IgD-negative memory B cell (primary cell): Measurements from ENCODE around the gene TAF11L12. TPM values are rescaled to one million over a fixed set of nuclear protein-coding genes. Genes with fewer than 3 reads are reported as not detected.
"Not testable (repeated sequence)": the region's sequence is repeated elsewhere in the genome, so short reads cannot be mapped to it uniquely, and the experiment has no call there.

Experiments
- H3K27ac Mint-ChIP-seq, 3 donors: one replicate each; pipeline ENCODE4 v1.8.0; 2020 to 2022; ENCODE audit warnings: mild to moderate bottlenecking in 3 of 3, mixed read lengths in 3 of 3, moderate library complexity in 1 of 3
- H3K27me3 Mint-ChIP-seq: one replicate; pipeline ENCODE4 v1.8.0; 2021; ENCODE audit warnings: mixed read lengths
- H3K36me3 Mint-ChIP-seq: one replicate; pipeline ENCODE4 v1.8.0; 2020; ENCODE audit warnings: mild to moderate bottlenecking, mixed read lengths
- H3K4me1 Mint-ChIP-seq, 3 donors: one replicate each; pipeline ENCODE4 v1.8.0; 2020 to 2022; ENCODE audit warnings: mixed read lengths in 3 of 3, mild to moderate bottlenecking in 1 of 3
- H3K4me3 Mint-ChIP-seq, 4 donors: one replicate each; pipeline ENCODE4 v1.8.0; 2020 to 2022; ENCODE audit warnings: mild to moderate bottlenecking in 4 of 4, mixed read lengths in 4 of 4, moderate library complexity in 3 of 4
- H3K9me3 Mint-ChIP-seq, 3 donors: one replicate each; pipeline ENCODE4 v1.8.0; 2020 to 2021; ENCODE audit warnings: mixed read lengths in 3 of 3, mild to moderate bottlenecking in 1 of 3
- polyA plus RNA-seq: library from polyadenylated mRNA; unstranded; fragments of 300-500 nt; fragmentation: Illumina TruSeq; gene quantifications from one replicate; pipeline ENCODE4 v1.2.3, GENCODE V29; 2021

Gene TAF11L12
- not detected for polyA plus RNA-seq

GRCh38 chr5:17610092-17610491 is at the start of gene TAF11L12:
Gene TAF11L12 (plus strand): TSS chr5:17610392.
- not testable (repeated sequence) for H3K36me3 Mint-ChIP-seq, H3K4me3 Mint-ChIP-seq, H3K9me3 Mint-ChIP-seq, H3K4me1 Mint-ChIP-seq, H3K27me3 Mint-ChIP-seq, H3K27ac Mint-ChIP-seq

GRCh38 chr5:17585658-17586057 is 24.5 kb upstream of the TAF11L12 start, which contains the start of gene TAF11L7:
Gene TAF11L7 (minus strand): TSS chr5:17585758.
- H3K27me3 Mint-ChIP-seq, H3K4me3 Mint-ChIP-seq, H3K4me1 Mint-ChIP-seq, H3K36me3 Mint-ChIP-seq, H3K27ac Mint-ChIP-seq, H3K9me3 Mint-ChIP-seq: not testable (repeated sequence)

GRCh38 chr5:17590860-17591259 is 19.3 kb upstream of the TAF11L12 start, which contains the start of gene TAF11L8:
Gene TAF11L8 (minus strand): TSS chr5:17590960.
- not testable (repeated sequence) for H3K36me3 Mint-ChIP-seq, H3K4me1 Mint-ChIP-seq, H3K27me3 Mint-ChIP-seq, H3K4me3 Mint-ChIP-seq, H3K9me3 Mint-ChIP-seq, H3K27ac Mint-ChIP-seq

GRCh38 chr5:17594255-17594654 is 15.9 kb upstream of the TAF11L12 start, which contains the start of gene TAF11L9:
Gene TAF11L9 (minus strand): TSS chr5:17594394.
- not testable (repeated sequence) for H3K4me3 Mint-ChIP-seq, H3K4me1 Mint-ChIP-seq

GRCh38 chr5:17597728-17598127 is 12.5 kb upstream of the TAF11L12 start, which contains the start of gene TAF11L10:
Gene TAF11L10 (minus strand): TSS chr5:17597828.
- H3K9me3 Mint-ChIP-seq, H3K27me3 Mint-ChIP-seq, H3K4me1 Mint-ChIP-seq, H3K36me3 Mint-ChIP-seq, H3K27ac Mint-ChIP-seq, H3K4me3 Mint-ChIP-seq: not testable (repeated sequence)

More at GRCh38 chr5:17594255-17594654, 15.9 kb upstream of the TAF11L12 start, which contains the start of gene TAF11L9:
- not testable (repeated sequence) for H3K9me3 Mint-ChIP-seq, H3K27me3 Mint-ChIP-seq, H3K27ac Mint-ChIP-seq, H3K36me3 Mint-ChIP-seq

GRCh38 chr5:17603880-17604279 is 6.3 kb upstream of the TAF11L12 start, which contains the start of gene TAF11L11:
Gene TAF11L11 (plus strand): TSS chr5:17604183.
- not testable (repeated sequence) for H3K9me3 Mint-ChIP-seq

GRCh38 chr5:17604951-17605350 is 5.2 kb upstream of the TAF11L12 start:
- Mint-ChIP-seq H3K4me1 (peaks cover 0 to 1% (median 0%) of the 10 kb centered on the region in 3 donors), H3K36me3 (no peaks in the 10 kb centered on the region), H3K4me3 (no peak overlapping the region), H3K9me3 (peaks cover 0 to 2% (median 0%) of the 10 kb centered on the region in 3 donors), H3K27me3 (no peaks in the 10 kb centered on the region), H3K27ac (no peak overlapping the region)

More at GRCh38 chr5:17603880-17604279, 6.3 kb upstream of the TAF11L12 start, which contains the start of gene TAF11L11:
- not testable (repeated sequence) for H3K27me3 Mint-ChIP-seq, H3K4me3 Mint-ChIP-seq, H3K27ac Mint-ChIP-seq, H3K36me3 Mint-ChIP-seq, H3K4me1 Mint-ChIP-seq

- H3K27ac Mint-ChIP-seq, H3K27me3 Mint-ChIP-seq, H3K9me3 Mint-ChIP-seq, H3K4me3 Mint-ChIP-seq, H3K4me1 Mint-ChIP-seq, H3K36me3 Mint-ChIP-seq: not testable (repeated sequence)
These were observed 2.7 kb upstream of the TAF11L12 start for GRCh38 chr5:17607461-17607860.

- Mint-ChIP-seq H3K27ac (no peak overlapping the region), H3K36me3 (no peaks in the 10 kb centered on the region), H3K4me1 (no peaks in the 10 kb centered on the region), H3K27me3 (no peaks in the 10 kb centered on the region), H3K4me3 (no peak overlapping the region), H3K9me3 (peaks cover 0 to 1% (median 0%) of the 10 kb centered on the region in 3 donors)
These were observed 4.8 kb downstream of the TAF11L12 start for GRCh38 chr5:17614872-17615605.

GRCh38 chr5:17619354-17619753 is 9.2 kb downstream of the TAF11L12 start:
- Mint-ChIP-seq H3K27me3 (no peaks in the 10 kb centered on the region), H3K36me3 (no peaks in the 10 kb centered on the region), H3K4me1 (no peaks in the 10 kb centered on the region), H3K9me3 (peaks cover 0 to 5% (median 0%) of the 10 kb centered on the region in 3 donors), H3K27ac (no peak overlapping the region), H3K4me3 (no peak overlapping the region)

GRCh38 chr5:17620627-17621026 is 10.4 kb downstream of the TAF11L12 start:
- H3K27ac Mint-ChIP-seq, result no peak overlapping the region
- H3K27me3 Mint-ChIP-seq, result no peaks in the 10 kb centered on the region
- peaks cover 0 to 5% (median 0%) of the 10 kb centered on the region in 3 donors for H3K9me3 Mint-ChIP-seq
- no peak overlapping the region for H3K4me3 Mint-ChIP-seq
- no peaks in the 10 kb centered on the region for H3K4me1 Mint-ChIP-seq
- H3K36me3 Mint-ChIP-seq, result no peaks in the 10 kb centered on the region

GRCh38 chr5:17625686-17626085 is 15.5 kb downstream of the TAF11L12 start:
- Mint-ChIP-seq H3K4me3 (no peak overlapping the region), H3K27ac (no peak overlapping the region), H3K9me3 (peaks cover 0 to 5% (median 0%) of the 10 kb centered on the region in 3 donors), H3K36me3 (no peaks in the 10 kb centered on the region), H3K4me1 (no peaks in the 10 kb centered on the region), H3K27me3 (no peaks in the 10 kb centered on the region)

GRCh38 chr5:17631788-17632187 is 21.6 kb downstream of the TAF11L12 start, which contains the start of gene TAF11L13:
Gene TAF11L13 (plus strand): TSS chr5:17632088.
- H3K27ac Mint-ChIP-seq, H3K27me3 Mint-ChIP-seq, H3K4me3 Mint-ChIP-seq, H3K9me3 Mint-ChIP-seq, H3K4me1 Mint-ChIP-seq, H3K36me3 Mint-ChIP-seq: not testable (repeated sequence)

- no peaks in the 10 kb centered on the region for H3K27me3 Mint-ChIP-seq
- H3K4me1 Mint-ChIP-seq, result peaks cover 0 to 1% (median 0%) of the 10 kb centered on the region in 3 donors
- H3K36me3 Mint-ChIP-seq, result no peaks in the 10 kb centered on the region
- H3K9me3 Mint-ChIP-seq, result peaks cover 0 to 5% (median 0%) of the 10 kb centered on the region in 3 donors
- no peak within 1 kb of the TSS for H3K27ac Mint-ChIP-seq
- no peak within 1 kb of the TSS for H3K4me3 Mint-ChIP-seq
These were observed 24.0 kb downstream of the TAF11L12 start, which contains the start of gene TAF11L14 for GRCh38 chr5:17634160-17634559. Gene TAF11L14 (plus strand): TSS chr5:17634460.

- not testable (repeated sequence) for H3K36me3 Mint-ChIP-seq, H3K4me1 Mint-ChIP-seq, H3K27ac Mint-ChIP-seq, H3K4me3 Mint-ChIP-seq, H3K27me3 Mint-ChIP-seq, H3K9me3 Mint-ChIP-seq
These were observed 39.0 kb downstream of the TAF11L12 start for GRCh38 chr5:17649232-17649631.

- H3K27ac Mint-ChIP-seq, H3K27me3 Mint-ChIP-seq, H3K36me3 Mint-ChIP-seq, H3K4me3 Mint-ChIP-seq, H3K4me1 Mint-ChIP-seq, H3K9me3 Mint-ChIP-seq: not testable (repeated sequence)
These were observed 45.1 kb downstream of the TAF11L12 start for GRCh38 chr5:17655201-17655759.
